SK-N-SH (cell line): Measurements from ENCODE around the gene ABCA4. TPM values are rescaled to one million over a fixed set of nuclear protein-coding genes. Genes with fewer than 3 reads are reported as not detected.

Source experiments
- CTCF ChIA-PET: fragments of 300-600, 350-600 bp; formaldehyde crosslinking; extraction: SDS; loops from one replicate; lab custom pipeline; 2021; lab: Yijun Ruan, JAX
- POLR2A ChIA-PET: fragments of 350-600 bp; sonication (Branson Sonifier 250); formaldehyde crosslinking; extraction: SDS; loops from one replicate; lab custom pipeline; 2020; ENCODE audit warnings: antibody characterized with exemption, inconsistent platforms; lab: Yijun Ruan, JAX
- DNase-seq: peaks from one replicate; pipeline ENCODE4 v3.0.0; 2012
- H2AFZ ChIP-seq: fragments of 200-600 bp; sonication (generic); 2 replicates; pipeline ENCODE4 v1.8.1; 2016; ENCODE audit warnings: antibody characterized with exemption, mild to moderate bottlenecking, low read depth
- H3F3A ChIP-seq: fragments of 200-600 bp; sonication (generic); replicated peaks from 2 replicates; pipeline ENCODE3; 2016; ENCODE audit warnings: antibody characterized with exemption, mild to moderate bottlenecking; ENCODE audit not compliant: insufficient read depth
- H3K27ac ChIP-seq, 2 experiments: fragments of 200-500 bp in 1 of 2; fragments of 200-600 bp in 1 of 2; sonication (Bioruptor generic) in 1 of 2; sonication (generic), shearing (Covaris generic) in 1 of 2; 2 replicates each; pipeline versions ENCODE4 v1.5.1 to v1.6.1; 2014 to 2016; ENCODE audit warnings: low read depth in 2 of 2, inconsistent platforms in 1 of 2, low read length in 1 of 2, mild to moderate bottlenecking in 1 of 2, mixed read lengths in 1 of 2
- H3K27me3 ChIP-seq: fragments of 200-600 bp; sonication (generic), shearing (Covaris generic); 2 replicates; pipeline ENCODE4 v1.6.1; 2016; ENCODE audit warnings: mixed run types; ENCODE audit not compliant: insufficient read depth
- H3K36me3 ChIP-seq, 2 experiments: fragments of 200-500 bp in 1 of 2; fragments of 200-600 bp in 1 of 2; sonication (Bioruptor generic) in 1 of 2; sonication (generic) in 1 of 2; replicated peaks in 1 of 2; 2 replicates each; pipeline versions ENCODE3 to v1.5.1; 2014 to 2016; ENCODE audit warnings: low read length in 1 of 2, mild to moderate bottlenecking in 1 of 2; ENCODE audit not compliant: insufficient read depth in 2 of 2, control insufficient read depth in 1 of 2
- H3K4me1 ChIP-seq, 2 experiments: fragments of 200-500 bp in 1 of 2; fragments of 200-600 bp in 1 of 2; sonication (Bioruptor generic) in 1 of 2; sonication (generic), shearing (Covaris generic) in 1 of 2; 2 replicates each; pipeline versions ENCODE4 v1.5.1 to v1.6.1; 2014 to 2016; ENCODE audit warnings: low read depth in 1 of 2, low read length in 1 of 2, mixed run types in 1 of 2; ENCODE audit not compliant: insufficient read depth in 2 of 2, control insufficient read depth in 1 of 2
- H3K4me2 ChIP-seq: fragments of 200-600 bp; sonication (generic), shearing (Covaris generic); 2 replicates; pipeline ENCODE4 v1.6.1; 2017; ENCODE audit warnings: mixed run types
- H3K4me3 ChIP-seq, 2 experiments: fragments of 200-500 bp in 1 of 2; fragments of 200-600 bp in 1 of 2; sonication (Bioruptor generic) in 1 of 2; sonication (generic), shearing (Covaris generic) in 1 of 2; 2 replicates each; pipeline versions ENCODE4 v1.5.1 to v1.8.1; 2014 to 2016; ENCODE audit warnings: low read depth in 2 of 2, inconsistent platforms in 1 of 2, low read length in 1 of 2, mild to moderate bottlenecking in 1 of 2, mixed read lengths in 1 of 2, moderate library complexity in 1 of 2
- H3K79me2 ChIP-seq: fragments of 200-600 bp; sonication (generic); 2 replicates; pipeline ENCODE4 v1.8.1; 2017; ENCODE audit warnings: mild to moderate bottlenecking; ENCODE audit not compliant: insufficient read depth
- H3K9ac ChIP-seq: fragments of 200-600 bp; sonication (generic); 2 replicates; pipeline ENCODE4 v1.6.1; 2017; ENCODE audit warnings: mixed run types
- H3K9me2 ChIP-seq: fragments of 200-600 bp; sonication (generic); 2 replicates; pipeline ENCODE4 v1.6.1; 2017; ENCODE audit warnings: mixed run types
- H3K9me3 ChIP-seq: fragments of 200-600 bp; sonication (generic); 2 replicates; pipeline ENCODE4 v1.6.1; 2017; ENCODE audit warnings: mixed run types, mild to moderate bottlenecking, moderate library complexity
- H4K20me1 ChIP-seq: fragments of 200-600 bp; sonication (generic); 2 replicates; pipeline ENCODE4 v1.6.1; 2017; ENCODE audit warnings: mild to moderate bottlenecking, mixed run types; ENCODE audit not compliant: insufficient read depth
- CTCF ChIP-seq: fragments of 200-600 bp; sonication (generic); IDR thresholded peaks from 2 replicates; pipeline ENCODE4 v1.6.1; 2017; ENCODE audit warnings: antibody characterized with exemption, mild to moderate bottlenecking, moderate library complexity
- ELF1 ChIP-seq: IDR thresholded peaks from 2 replicates; pipeline ENCODE4 v1.4.0; 2012
- FOSL2 ChIP-seq: IDR thresholded peaks from 2 replicates; pipeline ENCODE4 v1.4.0; 2012; ENCODE audit warnings: low read depth, mild to moderate bottlenecking, moderate library complexity, borderline replicate concordance
- FOXM1 ChIP-seq: IDR thresholded peaks from 2 replicates; pipeline ENCODE4 v1.4.0; 2012; ENCODE audit warnings: low read depth, mild to moderate bottlenecking
- GABPA ChIP-seq: IDR thresholded peaks from 2 replicates; pipeline ENCODE4 v1.4.0; 2012; ENCODE audit warnings: low read depth, mild to moderate bottlenecking
- IRF3 ChIP-seq: fragments of 150-350 bp; IDR thresholded peaks from 2 replicates; pipeline ENCODE4 v1.6.1; 2016; ENCODE audit warnings: mild to moderate bottlenecking, low read depth, low read length
- MAX ChIP-seq: IDR thresholded peaks from 2 replicates; pipeline ENCODE4 v1.4.0; 2012; ENCODE audit warnings: low read depth
- MXI1 ChIP-seq: IDR thresholded peaks from 2 replicates; pipeline ENCODE4 v1.6.1; 2012; ENCODE audit warnings: mild to moderate bottlenecking, low read depth, low read length, improper control_type of control experiment
- NFIC ChIP-seq: IDR thresholded peaks from 2 replicates; pipeline ENCODE4 v1.4.0; 2012; ENCODE audit warnings: borderline replicate concordance
- POLR2AphosphoS5 ChIP-seq: IDR thresholded peaks from 2 replicates; pipeline ENCODE4 v1.6.1; 2012; ENCODE audit warnings: low read depth, low read length
- REST ChIP-seq: IDR thresholded peaks from 2 replicates; pipeline ENCODE4 v1.6.1; 2012; ENCODE audit warnings: mild to moderate bottlenecking, low read depth, low read length, moderate library complexity
- SIN3A ChIP-seq: IDR thresholded peaks from 2 replicates; pipeline ENCODE4 v1.6.1; 2012; ENCODE audit warnings: low read depth, mild to moderate bottlenecking, low read length, moderate library complexity, borderline replicate concordance
- TAF1 ChIP-seq: IDR thresholded peaks from 2 replicates; pipeline ENCODE4 v1.6.1; 2012; ENCODE audit warnings: low read depth, mild to moderate bottlenecking, low read length, moderate library complexity, borderline replicate concordance
- TCF12 ChIP-seq: IDR thresholded peaks from 2 replicates; pipeline ENCODE4 v1.4.0; 2012
- TEAD4 ChIP-seq: IDR thresholded peaks from 2 replicates; pipeline ENCODE4 v1.4.0; 2012; ENCODE audit warnings: mild to moderate bottlenecking, borderline replicate concordance; ENCODE audit not compliant: insufficient read depth
- USF2 ChIP-seq: fragments of 150-350 bp; IDR thresholded peaks from 2 replicates; pipeline ENCODE4 v1.6.1; 2017; ENCODE audit warnings: antibody characterized with exemption, low read length, low read depth, borderline replicate concordance
- YY1 ChIP-seq: IDR thresholded peaks from 2 replicates; pipeline ENCODE4 v1.4.0; 2012; ENCODE audit warnings: low read depth, mild to moderate bottlenecking
- ZBTB33 ChIP-seq: IDR thresholded peaks from 2 replicates; pipeline ENCODE4 v1.4.0; 2012; ENCODE audit warnings: low read depth, borderline replicate concordance
- WGBS: methylation state at CpG from one replicate; pipeline ENCODE4 v1.1.6; 2017; ENCODE audit warnings: low lambda C conversion rate; 5-methylcytosine and 5-hydroxymethylcytosine counted together
- polyA plus RNA-seq, 3 experiments: library from polyadenylated mRNA; depleted of rRNA; stranded (reverse); fragments of >200 nt; gene quantifications; 2 replicates each; pipeline ENCODE4 v1.2.3, GENCODE V29; 2012

ABCA4 gene
- polyA plus RNA-seq, 1 of the 3 experiments (the other 2 are of a cell fraction): 0.03 TPM

- no peak for TF ChIP-seq REST
- TF ChIP-seq USF2: no peak
- TF ChIP-seq FOSL2: no peak
- no peak for TF ChIP-seq YY1
- TF ChIP-seq SIN3A: no peak
- TF ChIP-seq POLR2AphosphoS5: no peak
- TF ChIP-seq IRF3: no peak
- no peak for TF ChIP-seq NFIC
These were observed 78.6 kb downstream of the ABCA4 start (continued) for GRCh38 chr1:94042388-94042787.

GRCh38 chr1:94039871-94040569 is 80.9 kb downstream of the ABCA4 start:
- peaks cover 8% of the 10 kb centered on the region for H3F3A ChIP-seq
- H3K9ac ChIP-seq: no peak overlapping the region
- peak overlapping the region; percentile 55 to 72; a peak in 3 of 4 replicates for H3K27ac ChIP-seq
- no peaks in the 10 kb centered on the region for H4K20me1 ChIP-seq
- ChIA-PET CTCF (interaction anchor here (0.6 to 35.1 kb wide), 53 partner anchors 8 to 892 kb away, joined by 3 to 889 read pairs (median 5); partner anchors contain the start of gene ARHGAP29), POLR2A (interaction anchor here (0.7 to 1.4 kb wide), 4 partner anchors 14 to 281 kb away, joined by 3 to 4 read pairs (median 3); no protein-coding TSS in a partner anchor)
- H3K4me1 ChIP-seq: peaks cover 22 to 23% of the 10 kb centered on the region in 2 experiments; a peak in 3 of 4 replicates
- DNase-seq: peak; percentile 59
- 40% methylated on average over 10 of the region's 11 CpGs for WGBS
- H3K36me3 ChIP-seq: no peaks in the 10 kb centered on the region
- H3K9me2 ChIP-seq: no peaks in the 10 kb centered on the region
- H3K27me3 ChIP-seq: no peaks in the 10 kb centered on the region
- H3K4me2 ChIP-seq: peak overlapping the region; percentile 14; the same call in 1 of the 2 replicates
- H2AFZ ChIP-seq: no peak overlapping the region
- no peaks in the 10 kb centered on the region for H3K9me3 ChIP-seq
- H3K4me3 ChIP-seq: peak overlapping the region in 1 of 2 experiments; percentile 14; a peak in 1 of 4 replicates
- no peaks in the 10 kb centered on the region for H3K79me2 ChIP-seq
- TF ChIP-seq TAF1: no peak
- TF ChIP-seq FOXM1: peak; percentile 68
- TF ChIP-seq TEAD4: peak; percentile 86
- TF ChIP-seq CTCF: peak; percentile 25; the same call in 1 of the 2 replicates
- peak; percentile 54; the same call in 1 of the 2 replicates for TF ChIP-seq POLR2AphosphoS5
- TF ChIP-seq GABPA: no peak
- peak; percentile 69; the same call in 1 of the 2 replicates for TF ChIP-seq MAX
- peak; percentile 74 for TF ChIP-seq ZBTB33
- no peak for TF ChIP-seq ELF1
- TF ChIP-seq TCF12: peak; percentile 99
- no peak for TF ChIP-seq MXI1
- no peak for TF ChIP-seq USF2
